Endothelial cell (in vitro differentiated cells): ENCODE results near the gene ATXN1. TPM values are rescaled to one million over a fixed set of nuclear protein-coding genes. Genes with fewer than 3 reads are reported as not detected.
"Not testable (repeated sequence)": the region's sequence is repeated elsewhere in the genome, so short reads cannot be mapped to it uniquely, and the experiment has no call there.

Source experiments
- DNase-seq: peaks from one replicate; pipeline ENCODE4 v3.0.0; 2021; ENCODE audit warnings: low spot score
- H3K27ac Mint-ChIP-seq: one replicate; pipeline ENCODE4 v1.8.0; 2021; ENCODE audit warnings: mixed read lengths, inconsistent platforms; ENCODE audit not compliant: unreplicated experiment
- H3K27me3 Mint-ChIP-seq: one replicate; pipeline ENCODE4 v1.8.0; 2021; ENCODE audit warnings: mild to moderate bottlenecking, moderate library complexity, mixed read lengths, inconsistent platforms; ENCODE audit not compliant: unreplicated experiment
- H3K36me3 Mint-ChIP-seq: one replicate; pipeline ENCODE4 v1.8.0; 2021; ENCODE audit warnings: mild to moderate bottlenecking, low read depth, mixed read lengths, inconsistent platforms; ENCODE audit not compliant: unreplicated experiment
- H3K4me1 Mint-ChIP-seq: one replicate; pipeline ENCODE4 v1.8.0; 2021; ENCODE audit warnings: mild to moderate bottlenecking, mixed read lengths, inconsistent platforms; ENCODE audit not compliant: unreplicated experiment
- H3K4me3 Mint-ChIP-seq: one replicate; pipeline ENCODE4 v1.8.0; 2021; ENCODE audit warnings: mild to moderate bottlenecking, mixed read lengths, inconsistent platforms; ENCODE audit not compliant: unreplicated experiment
- H3K9me3 Mint-ChIP-seq: one replicate; pipeline ENCODE4 v1.8.0; 2021; ENCODE audit warnings: mixed read lengths, inconsistent platforms; ENCODE audit not compliant: unreplicated experiment
- CTCF ChIP-seq: fragments of 200-600 bp; sonication (generic); IDR thresholded peaks from one replicate; pipeline ENCODE4 v1.5.0; 2021; ENCODE audit warnings: antibody characterized with exemption; ENCODE audit not compliant: unreplicated experiment
- total RNA-seq: library from RNA; stranded (reverse); fragmentation: NEBNext Ultra II Directional; extraction: Animal tissue kit (Norgen Biotek cat#: 25700); gene quantifications from one replicate; pipeline ENCODE4 v1.2.1, GENCODE V29; 2021; ENCODE audit not compliant: unreplicated experiment

Gene ATXN1
- total RNA-seq, 1 donor from 2014 or later, result 18.7 TPM

GRCh38 chr6:16542070-16542469, 219.2 kb downstream of the ATXN1 start:
- peaks cover 3% of the 10 kb centered on the region for H3K4me1 Mint-ChIP-seq
- no peak overlapping the region for H3K4me3 Mint-ChIP-seq
- no peak for DNase-seq
- TF ChIP-seq CTCF, result no peak
- H3K27me3 Mint-ChIP-seq, result peaks cover 4% of the 10 kb centered on the region
- H3K9me3 Mint-ChIP-seq, result no peaks in the 10 kb centered on the region
- no peaks in the 10 kb centered on the region for H3K36me3 Mint-ChIP-seq
- no peak overlapping the region for H3K27ac Mint-ChIP-seq

GRCh38 chr6:16540804-16541752, 220.2 kb downstream of the ATXN1 start:
- H3K4me1 Mint-ChIP-seq, result peaks cover 3% of the 10 kb centered on the region
- no peaks in the 10 kb centered on the region for H3K9me3 Mint-ChIP-seq
- no peaks in the 10 kb centered on the region for H3K36me3 Mint-ChIP-seq
- no peak overlapping the region for H3K27ac Mint-ChIP-seq
- DNase-seq, result no peak
- no peak overlapping the region for H3K4me3 Mint-ChIP-seq
- H3K27me3 Mint-ChIP-seq, result peaks cover 4% of the 10 kb centered on the region
- no peak for TF ChIP-seq CTCF

- not testable (repeated sequence) for H3K27me3 Mint-ChIP-seq, H3K4me3 Mint-ChIP-seq, H3K36me3 Mint-ChIP-seq, H3K9me3 Mint-ChIP-seq, H3K27ac Mint-ChIP-seq, DNase-seq, H3K4me1 Mint-ChIP-seq
Observed at GRCh38 chr6:16540383-16540782, 220.9 kb downstream of the ATXN1 start.

- peaks cover under 1% of the 10 kb centered on the region for H3K4me1 Mint-ChIP-seq
Observed at GRCh38 chr6:16539086-16539931, 222.0 kb downstream of the ATXN1 start.

More at GRCh38 chr6:16539086-16539931, 222.0 kb downstream of the ATXN1 start:
- no peak overlapping the region for H3K4me3 Mint-ChIP-seq
- TF ChIP-seq CTCF, result no peak
- no peaks in the 10 kb centered on the region for H3K36me3 Mint-ChIP-seq
- H3K27ac Mint-ChIP-seq, result no peak overlapping the region
- no peak for DNase-seq
- H3K27me3 Mint-ChIP-seq, result peaks cover 2% of the 10 kb centered on the region
- H3K9me3 Mint-ChIP-seq, result no peaks in the 10 kb centered on the region
